ENCODE results near the gene FMNL3.
"Not testable (repeated sequence)": the region's sequence is repeated elsewhere in the genome, so short reads cannot be mapped to it uniquely, and the experiment has no call there.

The FMNL3 gene

GRCh38 chr12:49728446-49728845 is 21.2 kb upstream of the FMNL3 start:
- no peaks in the 10 kb centered on the region for H3K36me3 ChIP-seq (replicated peaks; ENCODE audit: insufficient read depth, low read length)
- no peaks in the 10 kb centered on the region for H3K9me3 ChIP-seq (replicated peaks; ENCODE audit: insufficient read depth, low read length)
- H4K20me1 ChIP-seq (ENCODE audit: insufficient read depth, low read length), result no peaks in the 10 kb centered on the region
- H2AFZ ChIP-seq (ENCODE audit: low read length), result no peak overlapping the region
- no peak overlapping the region for H3K4me2 ChIP-seq (ENCODE audit: low read depth, low read length)
- no peak overlapping the region for H3K27ac ChIP-seq (ENCODE audit: low read length)
- no peak overlapping the region for H3K4me3 ChIP-seq (ENCODE audit: low read length)
- no peaks in the 10 kb centered on the region for H3K9me2 ChIP-seq (replicated peaks; ENCODE audit: insufficient read depth, low read length)
- no peaks in the 10 kb centered on the region for H3F3A ChIP-seq (ENCODE audit: insufficient read depth, low read length)
- no peaks in the 10 kb centered on the region for H3K4me1 ChIP-seq (ENCODE audit: low read length)
- no peak overlapping the region for H3K9ac ChIP-seq (ENCODE audit: low read length)
- no peaks in the 10 kb centered on the region for H3K79me2 ChIP-seq (ENCODE audit: low read length)
- TF ChIP-seq EZH2phosphoT487 (IDR thresholded peaks at IDR 0.05; ENCODE audit: low read length) (no peak), CTCF (IDR thresholded peaks at IDR 0.05; ENCODE audit: low read length) (no peak), EZH2 (optimal IDR thresholded peaks at IDR 0.05; ENCODE audit: low read depth, low read length) (no peak)
- no peak for DNase-seq
- H3K27me3 ChIP-seq (replicated peaks; ENCODE audit: insufficient read depth, low read length), result no peaks in the 10 kb centered on the region

- not testable (repeated sequence) for H3K4me2 ChIP-seq (ENCODE audit: low read depth, low read length); H4K20me1 ChIP-seq (ENCODE audit: insufficient read depth, low read length); H3K4me3 ChIP-seq (ENCODE audit: low read length); H3K27ac ChIP-seq (ENCODE audit: low read length); H3K36me3 ChIP-seq (replicated peaks; ENCODE audit: insufficient read depth, low read length); H2AFZ ChIP-seq (ENCODE audit: low read length); H3K79me2 ChIP-seq (ENCODE audit: low read length); H3K4me1 ChIP-seq (ENCODE audit: low read length); DNase-seq; H3K27me3 ChIP-seq (replicated peaks; ENCODE audit: insufficient read depth, low read length); H3K9me2 ChIP-seq (replicated peaks; ENCODE audit: insufficient read depth, low read length); H3F3A ChIP-seq (ENCODE audit: insufficient read depth, low read length); H3K9ac ChIP-seq (ENCODE audit: low read length); H3K9me3 ChIP-seq (replicated peaks; ENCODE audit: insufficient read depth, low read length)
Observed at GRCh38 chr12:49721355-49721754, 14.2 kb upstream of the FMNL3 start.

GRCh38 chr12:49720214-49720613 is 13.0 kb upstream of the FMNL3 start:
- Histone ChIP-seq H3K4me3 (ENCODE audit: low read length) (no peak overlapping the region), H3K27ac (ENCODE audit: low read length) (no peak overlapping the region), H3K9me3 (replicated peaks; ENCODE audit: insufficient read depth, low read length) (no peaks in the 10 kb centered on the region), H2AFZ (ENCODE audit: low read length) (no peak overlapping the region), H3K4me1 (ENCODE audit: low read length) (no peaks in the 10 kb centered on the region), H3K9me2 (replicated peaks; ENCODE audit: insufficient read depth, low read length) (no peaks in the 10 kb centered on the region), H3K36me3 (replicated peaks; ENCODE audit: insufficient read depth, low read length) (no peaks in the 10 kb centered on the region), H3F3A (ENCODE audit: insufficient read depth, low read length) (no peaks in the 10 kb centered on the region), H3K79me2 (ENCODE audit: low read length) (no peaks in the 10 kb centered on the region), H4K20me1 (ENCODE audit: insufficient read depth, low read length) (no peaks in the 10 kb centered on the region), H3K9ac (ENCODE audit: low read length) (no peak overlapping the region), H3K27me3 (replicated peaks; ENCODE audit: insufficient read depth, low read length) (no peaks in the 10 kb centered on the region), H3K4me2 (ENCODE audit: low read depth, low read length) (no peak overlapping the region)
- TF ChIP-seq EZH2 (optimal IDR thresholded peaks at IDR 0.05; ENCODE audit: low read depth, low read length), result no peak
- no peak for TF ChIP-seq CTCF (IDR thresholded peaks at IDR 0.05; ENCODE audit: low read length)
- DNase-seq, result no peak

- not testable (repeated sequence) for H3K9me3 ChIP-seq (replicated peaks; ENCODE audit: insufficient read depth, low read length); H3F3A ChIP-seq (ENCODE audit: insufficient read depth, low read length); H3K9me2 ChIP-seq (replicated peaks; ENCODE audit: insufficient read depth, low read length); H3K4me2 ChIP-seq (ENCODE audit: low read depth, low read length); H2AFZ ChIP-seq (ENCODE audit: low read length); H3K79me2 ChIP-seq (ENCODE audit: low read length); H3K27ac ChIP-seq (ENCODE audit: low read length); H4K20me1 ChIP-seq (ENCODE audit: insufficient read depth, low read length); DNase-seq; H3K4me1 ChIP-seq (ENCODE audit: low read length); H3K9ac ChIP-seq (ENCODE audit: low read length); H3K27me3 ChIP-seq (replicated peaks; ENCODE audit: insufficient read depth, low read length); H3K36me3 ChIP-seq (replicated peaks; ENCODE audit: insufficient read depth, low read length); H3K4me3 ChIP-seq (ENCODE audit: low read length)
Observed at GRCh38 chr12:49717800-49718199, 10.6 kb upstream of the FMNL3 start.

Measured in MM.1S (cell line).